Measurements from ENCODE around the gene STX18.
A peak's percentile ranks its signal among the peaks of the same experiment; 100 is the strongest.
"Not testable (repeated sequence)": the region's sequence is repeated elsewhere in the genome, so short reads cannot be mapped to it uniquely, and the experiment has no call there.

STX18 gene

GRCh38 chr4:4541661-4542570 is at the start of gene STX18:
Gene STX18 (minus strand): TSS chr4:4542048. CDS start chr4:4541964, 84 bp downstream.
- peak; percentile 80 to 81 for DNase-seq (ENCODE audit: low read depth in 2 of 2)

GRCh38 chr4:4591071-4591470 is 49.2 kb upstream of the STX18 start:
- DNase-seq (ENCODE audit: low read depth in 2 of 2), result no peak

- DNase-seq (ENCODE audit: low read depth in 2 of 2), result no peak
These were observed 48.7 kb upstream of the STX18 start for GRCh38 chr4:4590546-4590945.

DNA sequence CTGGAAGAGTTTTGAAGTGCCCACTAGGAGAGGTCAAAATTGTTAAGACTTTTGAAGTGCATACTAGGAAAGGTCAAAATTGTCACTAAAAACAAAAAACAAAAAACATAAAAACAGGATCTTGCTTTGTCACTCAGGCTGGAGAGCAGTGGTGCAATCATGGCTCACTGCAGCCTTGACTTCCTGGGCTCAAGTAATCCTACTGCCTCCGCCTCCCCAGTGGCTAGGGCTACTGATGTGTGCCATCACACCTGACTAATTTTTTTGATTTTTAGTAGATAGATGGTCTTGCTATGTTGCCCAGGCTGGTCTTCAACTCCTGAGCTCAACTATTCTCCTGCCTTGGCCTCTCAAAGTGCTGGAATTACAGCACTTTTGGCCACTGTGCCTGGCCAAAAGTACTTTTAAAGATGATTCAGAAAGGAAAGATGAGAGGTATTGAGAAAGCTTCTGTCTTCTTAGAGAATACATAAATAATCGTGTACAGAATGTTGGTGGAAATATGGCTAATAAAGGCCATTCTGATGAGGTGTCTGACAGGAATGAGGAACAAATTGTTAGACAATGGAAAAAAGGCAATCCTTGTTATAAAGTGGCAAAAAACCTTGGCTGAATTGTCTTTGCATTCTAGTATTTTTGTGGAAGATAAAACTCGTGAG is 43.3 kb upstream of the STX18 start:
- no peak for DNase-seq (ENCODE audit: low read depth in 2 of 2)

DNA sequence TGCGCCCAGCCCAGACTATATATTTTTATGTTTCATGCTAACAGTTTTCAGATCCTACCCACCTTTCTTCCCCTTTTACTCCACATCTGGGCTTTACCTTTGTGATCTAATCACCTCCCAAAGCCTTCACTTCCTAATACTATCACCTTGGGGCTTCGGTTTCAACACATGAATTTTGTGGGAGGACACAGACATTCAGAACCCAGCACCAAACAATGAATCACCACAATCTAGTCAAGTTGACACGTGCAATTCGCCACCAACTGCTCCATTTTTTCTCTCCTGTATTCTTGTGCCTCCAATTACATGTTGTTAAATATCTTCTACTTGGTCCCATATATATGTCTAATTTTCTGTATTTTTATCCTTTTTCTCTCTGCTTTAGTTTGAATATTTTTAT is 41.8 kb upstream of the STX18 start:
- no peak for DNase-seq (ENCODE audit: low read depth in 2 of 2)

- DNase-seq (ENCODE audit: low read depth in 2 of 2), result no peak
These were observed 40.8 kb upstream of the STX18 start for GRCh38 chr4:4582653-4583052.

DNA sequence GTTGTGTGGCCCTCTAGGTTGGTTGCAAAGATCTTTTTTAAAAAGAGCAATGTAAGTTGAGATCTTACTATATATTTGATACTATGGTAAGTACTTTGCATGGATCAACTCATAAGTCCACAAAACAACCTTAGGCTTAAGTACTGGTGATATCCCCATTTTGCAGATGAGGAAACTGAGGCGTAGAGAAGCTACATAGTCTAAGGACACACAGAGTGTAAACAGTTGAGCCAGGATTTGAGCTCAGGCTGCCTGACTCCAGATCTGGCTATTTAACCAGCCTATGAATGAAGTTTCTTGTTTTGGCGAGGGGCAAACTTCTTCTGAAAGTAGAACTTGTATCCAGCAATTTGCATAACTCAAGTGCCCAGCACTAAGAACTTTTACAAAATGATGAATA is 38.6 kb upstream of the STX18 start:
- DNase-seq (ENCODE audit: low read depth in 2 of 2), result no peak

GRCh38 chr4:4578981-4579380 is 37.1 kb upstream of the STX18 start:
- DNase-seq (ENCODE audit: low read depth in 2 of 2), result no peak

GRCh38 chr4:4577359-4577875 is 35.6 kb upstream of the STX18 start:
- no peak for DNase-seq (ENCODE audit: low read depth in 2 of 2)

DNA sequence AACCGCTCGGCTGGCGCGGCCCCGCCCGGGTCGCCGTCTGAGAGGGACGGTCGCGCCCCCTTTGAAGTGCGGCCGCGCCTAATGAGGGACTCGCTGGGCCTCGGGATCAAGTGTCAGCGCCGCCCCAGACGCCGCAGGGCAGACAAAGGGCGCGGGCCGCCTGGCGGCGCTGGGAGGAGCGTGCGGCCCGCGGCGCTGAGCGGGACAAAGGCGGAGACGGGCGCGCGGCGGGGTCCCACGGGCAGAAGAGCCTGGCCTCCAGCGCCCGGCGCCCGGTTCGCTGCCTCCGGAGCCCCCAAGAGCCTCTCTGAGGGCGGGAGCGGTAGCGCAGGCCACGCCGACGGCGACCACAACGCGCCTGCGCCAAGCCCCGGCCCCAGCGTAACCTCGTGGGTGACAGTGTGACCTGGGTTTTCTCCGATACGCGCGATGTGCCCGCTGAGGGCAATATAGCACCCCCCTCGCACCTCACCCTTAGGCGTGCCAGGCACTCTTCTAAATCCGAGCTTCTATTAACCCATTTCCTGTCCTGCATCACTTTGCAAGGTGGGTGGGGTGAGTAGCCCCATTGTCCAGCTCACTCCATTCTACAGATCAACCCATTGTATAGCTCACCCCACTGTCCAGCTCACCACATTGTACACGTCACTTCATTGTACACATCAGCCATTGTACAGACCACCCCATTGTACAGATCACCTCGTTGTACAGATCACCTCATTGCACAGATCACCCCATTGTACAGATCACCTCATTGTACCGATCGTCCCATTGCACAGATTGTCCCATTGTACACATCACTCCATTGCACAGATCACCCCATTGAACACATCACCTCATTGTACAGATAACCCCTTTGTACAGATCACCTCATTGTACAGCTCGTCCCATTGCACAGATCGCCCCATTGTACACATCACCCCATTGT is 33.7 kb upstream of the STX18 start:
- peak; percentile 25 to 27 for DNase-seq (ENCODE audit: low read depth in 2 of 2)

- DNase-seq (ENCODE audit: low read depth in 2 of 2), result no peak
These were observed 32.9 kb upstream of the STX18 start for GRCh38 chr4:4574792-4575191.

- DNase-seq (ENCODE audit: low read depth in 2 of 2), result no peak
These were observed 32.2 kb upstream of the STX18 start for GRCh38 chr4:4574052-4574451.

DNA sequence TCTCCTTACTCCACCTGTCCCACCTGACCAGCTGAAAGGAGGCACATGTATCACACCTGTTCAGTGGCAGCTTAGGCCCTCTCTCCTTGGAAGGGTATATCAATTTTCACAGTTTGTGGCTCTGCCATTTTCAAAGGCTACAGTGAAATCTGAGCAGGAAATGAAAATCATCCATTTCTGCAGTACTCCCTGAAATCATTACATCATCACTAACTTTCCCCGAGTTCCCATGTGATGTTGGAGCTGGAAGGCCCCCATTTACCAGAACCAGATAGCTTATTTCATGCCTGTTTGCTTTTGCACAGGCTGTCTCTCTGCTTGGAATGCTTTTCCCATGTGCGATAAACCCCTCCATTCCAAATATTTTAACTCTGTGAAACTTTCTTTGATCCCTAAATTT is 31.0 kb upstream of the STX18 start:
- DNase-seq (ENCODE audit: low read depth in 2 of 2), result no peak

DNA sequence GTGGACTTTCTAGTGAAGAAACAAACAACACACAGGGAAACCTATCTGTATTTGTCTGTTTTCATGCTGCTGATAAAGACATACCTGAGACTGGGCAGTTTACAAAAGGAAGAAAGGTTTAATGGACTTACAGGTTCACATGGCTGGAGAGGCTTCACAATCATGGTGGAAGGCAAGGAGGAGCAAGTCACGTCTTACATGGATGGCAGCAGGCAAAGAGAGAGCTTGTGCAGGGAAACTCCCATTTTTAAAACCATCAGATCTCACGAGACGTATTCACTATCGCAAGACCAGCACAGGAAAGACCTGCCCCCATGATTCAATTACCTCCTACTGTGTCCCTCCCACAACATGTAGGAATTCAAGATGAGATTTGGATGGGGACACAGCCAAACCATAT is 28.0 kb upstream of the STX18 start:
- DNase-seq (ENCODE audit: low read depth in 2 of 2), result not testable (repeated sequence)

DNA sequence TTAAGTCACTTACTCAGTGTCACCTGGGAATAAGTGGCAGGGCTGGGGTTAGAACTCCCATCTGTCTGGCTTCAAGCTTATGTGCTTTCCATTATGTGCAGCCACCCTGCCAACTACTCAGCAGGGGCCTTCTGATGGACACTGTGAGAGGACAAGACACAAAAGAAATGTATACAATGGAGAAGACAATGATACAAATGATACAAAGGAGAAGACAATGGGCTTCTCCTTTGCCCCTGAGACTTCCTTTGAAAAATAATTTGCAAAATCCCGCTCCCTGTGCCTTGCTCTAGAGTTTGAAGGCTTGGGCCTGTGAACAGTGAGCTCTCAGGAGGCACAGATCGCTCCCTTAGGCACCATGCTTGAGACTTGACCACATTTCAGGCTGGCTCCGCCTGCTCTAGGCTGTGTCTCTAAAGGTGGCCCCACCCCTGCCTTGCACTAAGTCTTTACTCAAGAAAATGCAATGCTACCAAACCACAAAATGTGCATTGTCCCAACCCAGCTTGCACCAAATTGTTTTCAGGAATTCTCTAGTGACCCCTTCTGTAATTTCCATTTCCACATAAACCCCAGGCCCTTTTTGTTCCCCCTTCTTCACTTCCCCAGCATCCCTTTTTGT is 27.1 kb upstream of the STX18 start:
- no peak for DNase-seq (ENCODE audit: low read depth in 2 of 2)

DNA sequence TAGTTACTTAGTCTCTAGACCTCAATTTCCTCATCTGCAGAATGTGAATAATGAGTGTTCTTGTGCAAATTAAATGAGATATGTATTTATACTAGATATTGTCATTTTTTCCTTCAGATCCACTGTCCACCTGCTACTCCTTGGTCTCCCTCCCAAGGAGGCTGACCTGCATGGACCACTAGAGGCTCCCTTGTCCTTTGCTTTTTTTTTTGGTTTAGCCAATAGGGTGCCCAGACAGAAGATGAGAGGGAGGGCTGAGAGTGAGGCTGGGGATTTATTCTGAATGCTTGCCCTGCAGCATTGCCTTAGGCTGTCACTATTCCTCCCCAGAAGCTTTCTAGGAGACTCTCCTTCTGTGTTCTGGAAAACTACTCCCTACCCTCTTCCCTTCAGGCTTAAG is 24.5 kb upstream of the STX18 start:
- DNase-seq (ENCODE audit: low read depth in 2 of 2), result not testable (repeated sequence)

DNA sequence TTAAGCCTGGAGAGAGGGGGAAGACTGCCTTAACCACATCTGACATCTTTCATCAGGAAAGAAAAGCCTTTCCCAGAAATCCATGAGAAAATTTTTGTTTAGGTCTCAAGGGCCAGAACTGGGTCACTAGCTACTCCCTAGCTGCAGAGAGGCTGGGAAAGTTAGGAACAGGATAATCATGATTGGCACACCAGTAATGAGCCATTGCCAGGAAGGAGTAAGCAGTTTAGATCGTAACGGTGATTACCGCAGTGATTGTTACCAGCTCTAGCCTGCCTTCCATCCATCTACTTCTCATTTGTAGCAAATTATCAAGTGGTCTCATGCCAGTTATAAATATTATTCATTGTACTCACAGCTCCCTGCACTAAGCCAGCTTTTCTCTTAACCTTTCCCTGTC is 22.7 kb upstream of the STX18 start:
- DNase-seq (ENCODE audit: low read depth in 2 of 2), result no peak

- DNase-seq (ENCODE audit: low read depth in 2 of 2), result no peak
These were observed 18.8 kb upstream of the STX18 start for GRCh38 chr4:4560642-4561041.

GRCh38 chr4:4560136-4560535 is 18.3 kb upstream of the STX18 start:
- no peak for DNase-seq (ENCODE audit: low read depth in 2 of 2)

DNA sequence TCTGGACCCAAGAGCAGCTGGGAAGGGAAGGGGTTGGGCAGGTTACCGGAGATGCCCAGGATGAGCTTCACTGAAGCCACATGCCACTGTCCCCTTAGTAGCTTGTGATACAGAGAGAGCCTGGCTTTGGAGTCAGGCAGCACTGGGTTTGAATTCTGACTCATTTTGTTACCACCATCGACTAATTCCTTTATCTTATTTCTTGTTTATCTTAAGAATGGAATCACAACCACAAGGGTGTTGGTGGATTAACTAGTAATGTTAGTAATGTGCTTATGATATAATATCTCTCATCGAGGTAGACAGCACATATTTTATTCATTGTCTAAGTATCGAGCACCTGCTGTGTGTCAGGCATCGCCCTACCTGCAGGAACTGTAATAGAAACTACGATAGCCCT is 17.7 kb upstream of the STX18 start:
- no peak for DNase-seq (ENCODE audit: low read depth in 2 of 2)

DNA sequence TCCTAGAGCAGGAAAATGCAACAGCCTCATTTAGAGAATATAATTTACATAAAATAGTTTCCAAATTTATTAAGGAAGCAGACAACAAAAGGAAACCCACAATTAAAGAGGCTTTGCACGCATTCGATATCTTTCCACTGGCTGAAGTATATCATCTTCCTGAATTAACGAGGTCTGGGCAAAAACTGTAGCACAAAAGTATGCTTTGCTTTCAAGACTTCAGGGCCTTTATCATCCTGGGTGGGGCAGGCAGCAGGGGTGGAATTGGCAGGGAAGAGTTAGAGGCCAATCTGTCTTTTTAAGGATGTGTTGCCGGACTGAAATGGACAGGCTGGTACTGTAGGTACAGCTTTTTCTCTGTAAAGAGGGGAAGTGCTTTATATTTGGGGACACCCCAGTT is 17.0 kb upstream of the STX18 start:
- no peak for DNase-seq (ENCODE audit: low read depth in 2 of 2)
